HG02973 (cell line): Measurements from ENCODE around the gene SHB.

Source experiments
- ATAC-seq: cut with Tn5 transposase; IDR thresholded peaks from one replicate; pipeline ENCODE4 v1.9.1; 2021; ENCODE audit warnings: moderate library complexity; ENCODE audit not compliant: unreplicated experiment

Gene SHB

DNA sequence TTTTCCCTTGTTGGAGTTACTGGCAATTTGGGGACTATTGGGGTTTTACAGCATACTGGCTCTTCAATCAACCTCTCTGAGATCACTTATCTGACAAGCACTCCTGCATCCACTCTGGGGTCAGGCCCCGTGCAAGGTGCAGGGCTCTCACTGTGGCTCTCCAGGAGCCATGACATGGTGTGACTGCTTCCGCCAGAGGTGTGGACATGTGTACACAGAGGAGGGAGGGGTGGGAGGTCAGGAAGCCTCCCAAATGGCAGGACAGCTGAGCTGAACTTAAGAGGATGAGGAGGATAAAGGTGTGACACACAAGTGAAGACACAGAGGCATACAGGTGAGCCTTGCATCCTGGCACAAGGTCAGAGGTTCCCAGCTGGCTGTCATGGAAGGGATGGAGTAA lies 24.3 kb downstream of the SHB start:
- ATAC-seq: no peak

DNA sequence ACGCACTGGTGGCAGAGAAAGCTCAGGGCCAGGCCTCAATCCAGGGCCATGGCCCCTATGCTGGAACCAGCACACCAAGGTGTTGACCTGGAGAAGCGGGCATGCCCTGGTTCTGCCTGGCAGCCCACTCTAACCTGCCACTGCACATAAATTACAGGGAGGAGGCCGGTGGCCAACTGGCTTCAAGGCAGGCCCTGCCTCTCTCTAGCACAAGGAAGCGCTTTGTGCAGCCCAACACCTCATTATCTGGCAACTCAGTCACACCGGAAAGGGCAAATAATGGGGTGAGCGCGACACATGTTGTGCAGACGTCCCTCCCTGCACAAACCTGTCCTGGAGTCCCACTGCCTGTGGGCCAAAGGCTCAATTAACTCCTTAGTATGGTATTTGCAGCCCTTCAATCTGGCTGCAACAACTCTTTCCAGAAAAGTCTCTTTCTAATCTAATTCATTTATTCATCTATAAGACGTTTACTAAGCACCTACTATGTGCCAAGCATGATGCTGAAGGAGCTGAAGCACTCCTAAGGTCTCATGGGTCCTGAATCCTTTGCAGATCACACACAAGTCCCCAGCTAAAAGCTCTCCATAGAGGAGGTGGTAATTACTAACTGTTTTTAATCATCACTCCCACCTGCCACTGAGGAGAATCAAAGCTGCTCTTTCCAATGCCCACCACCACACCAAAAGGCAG lies 24.9 kb downstream of the SHB start:
- no peak for ATAC-seq

DNA sequence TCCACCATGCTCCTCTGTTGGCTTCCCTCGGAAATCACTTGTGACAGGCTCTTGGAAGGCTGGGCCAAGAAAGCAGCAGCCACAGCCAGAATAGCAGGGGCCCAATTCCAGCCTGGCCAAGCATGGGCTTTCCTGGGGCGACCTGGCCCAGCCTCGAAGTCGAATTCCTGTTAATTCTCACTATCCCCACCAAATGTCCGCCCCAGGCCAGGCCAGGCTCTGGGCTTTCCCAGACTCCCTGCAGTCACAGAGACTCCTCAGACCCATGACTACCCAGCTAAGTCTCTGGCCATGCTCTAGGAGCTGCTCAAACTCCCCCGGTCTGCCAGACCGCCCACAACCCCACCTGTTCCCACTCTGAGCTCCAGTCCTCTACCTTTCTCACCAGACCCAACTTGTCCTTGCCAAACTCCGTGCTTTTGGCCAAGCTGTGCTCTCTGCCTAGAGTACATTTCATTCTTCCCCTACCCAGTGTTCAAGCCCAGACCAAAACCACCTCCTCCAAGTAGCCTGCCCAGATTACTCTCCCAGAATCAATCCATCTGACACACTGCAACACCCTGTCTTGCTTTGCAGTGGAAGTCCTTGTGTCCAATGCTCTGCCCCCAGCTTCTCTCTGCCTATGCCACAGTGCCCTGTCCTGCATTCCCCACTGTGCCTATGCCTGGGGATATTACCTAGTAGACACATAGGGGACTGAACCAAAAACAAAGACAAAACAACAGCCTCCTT lies 26.2 kb downstream of the SHB start:
- ATAC-seq: no peak

DNA sequence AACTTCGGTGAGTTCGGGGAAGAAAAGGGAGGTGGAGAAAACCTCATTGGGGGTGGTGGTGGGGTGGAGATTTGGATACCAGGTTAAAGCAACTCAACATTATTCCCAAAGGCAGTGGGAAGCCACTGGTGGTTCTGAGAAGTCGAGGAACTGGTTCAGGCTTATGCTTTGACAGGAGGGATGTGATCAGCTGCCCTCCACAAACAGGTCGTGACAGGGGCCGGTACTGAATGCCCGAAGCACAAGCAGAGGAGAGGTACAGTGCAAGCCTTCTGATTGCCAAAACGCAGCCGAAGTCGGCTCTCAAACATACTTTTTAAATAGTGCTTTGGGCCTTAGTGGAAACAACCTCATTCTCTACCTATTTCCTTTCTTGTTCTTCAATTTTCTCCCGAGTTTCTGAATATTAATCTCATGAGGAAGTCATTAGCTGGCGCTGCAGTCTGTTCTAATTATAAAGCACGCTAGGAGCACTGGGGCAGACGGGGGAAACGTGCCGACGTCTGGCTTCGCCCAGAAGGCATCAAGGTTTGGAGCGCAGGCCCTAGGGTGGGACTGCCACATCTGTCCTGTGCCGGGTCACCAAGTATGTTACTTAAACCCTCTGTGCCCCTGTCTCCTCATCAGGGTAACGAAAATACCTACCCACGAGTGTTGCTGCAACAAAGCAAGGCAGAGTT lies 27.3 kb downstream of the SHB start:
- no peak for ATAC-seq

- no peak for ATAC-seq
Observed at GRCh38 chr9:38039907-38040682, 28.9 kb downstream of the SHB start.

GRCh38 chr9:38039090-38039906 lies 29.7 kb downstream of the SHB start:
- ATAC-seq: no peak

DNA sequence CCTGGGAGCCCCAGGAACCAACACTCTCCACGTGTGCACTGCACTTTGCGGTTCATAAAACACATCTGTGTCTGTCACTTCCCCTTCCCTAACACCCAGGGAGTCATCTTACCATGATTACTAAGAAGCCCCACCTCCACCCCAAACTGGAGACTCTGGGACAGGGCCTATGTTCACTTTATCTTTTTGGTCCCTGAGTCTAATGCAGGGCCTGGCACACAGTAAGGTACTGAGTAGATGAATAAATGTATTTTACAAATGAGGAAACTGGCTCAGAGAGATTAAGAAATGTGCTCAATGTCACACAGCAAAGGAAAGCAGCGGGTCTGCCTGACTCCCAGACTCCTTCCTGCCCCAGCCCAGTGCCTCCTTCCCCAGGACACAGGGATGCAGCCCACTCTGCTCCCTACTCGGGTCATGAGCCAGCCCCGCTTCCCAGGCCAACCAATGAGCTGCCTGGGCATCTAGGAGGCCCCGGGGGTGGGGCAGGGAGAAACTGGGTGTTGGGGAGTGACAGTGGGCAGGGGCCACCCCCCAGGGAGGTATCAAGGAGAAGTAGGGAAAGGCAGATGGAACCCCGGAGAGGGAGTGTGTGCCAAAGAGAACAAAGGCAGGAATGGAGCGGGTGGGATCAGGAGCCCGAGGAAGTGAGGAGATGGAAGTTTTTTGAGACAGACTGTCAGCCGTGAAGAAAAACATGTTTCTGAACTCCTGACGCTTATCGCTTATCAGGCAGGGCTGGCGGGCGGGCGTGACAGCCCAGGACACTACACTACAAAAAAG lies 30.5 kb downstream of the SHB start:
- ATAC-seq: no peak

- no peak for ATAC-seq
Observed at GRCh38 chr9:38037981-38038306, 31.1 kb downstream of the SHB start.

GRCh38 chr9:38036359-38037084 lies 32.5 kb downstream of the SHB start:
- ATAC-seq: no peak

DNA sequence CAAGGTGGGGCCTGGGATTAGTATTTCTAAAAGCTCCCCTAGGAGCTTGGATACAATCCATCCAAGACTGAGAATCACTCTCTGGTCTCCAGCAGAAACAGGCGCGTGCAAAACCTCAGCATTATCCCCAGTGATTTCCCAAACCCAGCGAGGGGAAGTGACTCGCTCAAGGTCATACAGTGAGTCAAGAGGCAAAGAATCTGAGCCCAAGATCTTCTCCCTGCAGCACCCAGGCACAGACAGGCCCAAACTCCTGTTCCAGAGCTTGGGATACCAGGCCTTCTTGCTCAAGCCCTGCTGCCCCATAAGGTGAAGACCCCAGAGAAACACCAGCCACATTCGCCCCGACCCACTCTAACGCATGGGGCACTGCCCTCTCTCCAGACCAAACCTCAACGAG lies 33.2 kb downstream of the SHB start:
- no peak for ATAC-seq

DNA sequence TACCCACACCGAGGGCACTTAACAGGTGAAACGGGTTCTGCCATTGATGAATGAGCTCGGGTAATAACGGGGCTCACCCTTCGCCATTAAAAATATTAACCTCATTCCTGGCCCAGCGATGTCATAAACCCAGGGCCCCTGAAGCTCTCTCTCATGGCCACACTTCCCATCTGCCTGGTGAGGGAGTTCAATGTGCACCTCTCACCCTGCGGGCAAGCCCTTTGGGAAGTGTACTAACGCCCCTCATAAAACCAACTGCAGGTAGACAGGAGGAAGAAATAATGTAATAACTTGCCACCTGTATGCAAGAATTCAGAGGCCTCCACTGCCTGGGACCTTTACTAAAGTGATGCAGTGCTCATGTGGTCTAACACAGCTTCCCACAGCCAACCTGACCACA lies 35.1 kb downstream of the SHB start:
- no peak for ATAC-seq

- no peak for ATAC-seq
Observed at GRCh38 chr9:38032266-38033110, 36.5 kb downstream of the SHB start.

- ATAC-seq: no peak
Observed at GRCh38 chr9:38031594-38031993, 37.4 kb downstream of the SHB start.

DNA sequence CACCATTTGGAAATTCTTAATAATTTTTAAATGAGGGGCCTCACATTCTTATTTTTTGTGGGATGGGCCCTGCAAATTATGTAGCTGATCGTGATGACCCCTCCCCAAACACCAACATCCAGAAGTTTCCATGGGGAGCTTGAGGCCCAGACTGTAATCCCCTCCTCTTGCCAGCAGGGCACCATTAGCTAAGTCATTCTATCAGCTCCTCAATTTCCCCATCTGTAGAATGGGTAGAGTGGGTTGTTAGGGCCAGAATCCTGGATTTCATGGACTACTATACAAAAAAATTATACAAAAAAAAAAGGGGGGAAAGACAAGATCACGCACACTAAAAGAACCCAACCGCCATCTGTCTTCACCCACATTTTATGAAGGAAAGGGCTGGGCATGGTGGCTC lies 38.4 kb downstream of the SHB start:
- no peak for ATAC-seq

DNA sequence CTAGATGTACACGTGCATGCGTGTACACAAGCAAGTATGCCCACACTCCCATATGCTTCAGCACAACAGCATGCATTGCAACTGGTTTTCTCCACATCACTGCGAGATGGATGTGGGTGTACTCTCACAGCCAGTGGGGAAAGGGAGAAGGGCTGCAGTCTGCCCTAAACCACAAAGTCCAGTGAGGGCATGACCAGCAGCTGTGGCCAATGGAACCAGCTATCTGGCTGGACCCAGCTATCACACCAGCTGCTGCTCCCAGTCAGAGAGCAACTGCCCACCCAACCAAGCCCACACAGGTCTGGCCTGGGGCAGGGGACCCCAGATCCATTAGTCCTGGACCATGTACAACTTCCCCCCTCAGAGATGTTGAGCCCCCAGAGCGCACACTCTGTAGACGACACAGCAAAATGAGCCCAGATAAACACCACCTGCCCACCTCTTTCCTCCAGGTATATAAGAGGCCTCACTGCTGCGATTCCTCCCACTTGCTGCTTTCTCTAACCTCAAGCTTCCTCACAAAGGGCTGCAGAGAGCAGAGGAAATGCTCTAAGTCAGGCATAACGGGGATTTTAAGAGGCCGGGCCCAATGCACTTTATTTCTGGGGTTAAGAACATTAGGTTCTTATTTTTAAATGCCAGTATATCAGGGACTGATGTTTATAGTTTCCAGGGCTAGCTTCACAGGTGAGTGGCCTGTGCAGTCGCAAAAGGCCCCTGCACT lies 39.0 kb downstream of the SHB start:
- ATAC-seq: no peak

DNA sequence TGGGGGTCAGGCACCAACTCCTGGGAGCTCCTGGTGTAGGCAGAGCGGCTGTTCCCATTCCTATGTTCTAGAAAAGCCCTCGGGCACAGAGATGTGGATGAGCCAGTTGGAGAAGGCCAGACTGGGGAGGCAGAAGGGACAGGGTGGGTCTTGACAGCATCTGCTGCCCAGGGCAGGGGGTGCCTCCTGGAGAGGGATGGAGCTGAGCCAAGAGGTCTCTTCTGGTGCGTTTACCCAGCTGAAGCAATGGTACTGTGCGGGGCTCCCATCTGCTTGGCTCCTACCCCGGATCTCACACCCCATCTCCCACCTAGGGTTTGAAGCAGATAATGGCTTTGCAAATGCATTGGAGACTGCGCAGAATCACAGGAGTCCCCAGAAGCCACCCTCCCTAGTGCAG lies 41.3 kb downstream of the SHB start:
- ATAC-seq: no peak

- ATAC-seq: no peak
Observed at GRCh38 chr9:38026840-38027527, 42.0 kb downstream of the SHB start.
